Testis (tissue), 3 donors: ENCODE results near the gene RALGPS1. TPM values are rescaled to one million over a fixed set of nuclear protein-coding genes. Genes with fewer than 3 reads are reported as not detected.
A peak's percentile ranks its signal among the peaks of the same experiment; 100 is the strongest.

Experiments used
- DNase-seq: peaks from one replicate; pipeline ENCODE4 v3.0.0-alpha.2; 2019
- H3K27ac ChIP-seq, 2 donors: fragments of 200-600 bp; sonication (generic); one replicate each; pipeline ENCODE4 v1.5.1; 2019
- H3K27me3 ChIP-seq: fragments of 200-600 bp; sonication (generic); one replicate; pipeline ENCODE4 v1.5.1; 2019
- H3K36me3 ChIP-seq: fragments of 200-600 bp; sonication (generic); one replicate; pipeline ENCODE4 v1.5.1; 2017; ENCODE audit warnings: low read depth; ENCODE audit errors: missing control alignments
- H3K4me1 ChIP-seq: fragments of 200-600 bp; sonication (generic); one replicate; pipeline ENCODE4 v1.5.1; 2019
- H3K4me3 ChIP-seq, 2 donors: fragments of 200-600 bp; sonication (generic); one replicate each; pipeline ENCODE4 v1.5.1; 2017 to 2019
- H3K9me3 ChIP-seq: fragments of 200-600 bp; sonication (generic); one replicate; pipeline ENCODE4 v1.5.1; 2017
- POLR2A ChIP-seq: fragments of 450-650 bp; IDR thresholded peaks from one replicate; pipeline ENCODE4 v1.6.1; 2017; ENCODE audit warnings: antibody characterized with exemption, mild to moderate bottlenecking, moderate library complexity
- WGBS, 2 donors: methylation state at CpG; one replicate each; pipeline ENCODE4 v1.1.5; 2018; 5-methylcytosine and 5-hydroxymethylcytosine counted together
- intact Hi-C: fragments of 100-400 bp; cut with DNase I; formaldehyde crosslinking; loops from one replicate; pipeline ENCODE4 v1.15.1; 2023; ENCODE audit warnings: low total_unique reads
- polyA plus RNA-seq: library from polyadenylated mRNA; stranded (reverse); fragments of 350-450 nt; fragmentation: Illumina TruSeq; extraction: RNeasy Lipid Tissue Mini Kit (QIAGEN cat#74804); gene quantifications from one replicate; pipeline ENCODE4 v1.2.3, GENCODE V29; 2014; ENCODE audit warnings: low read depth, low replicate concordance; ENCODE audit not compliant: insufficient read depth
- total RNA-seq, 2 donors: library from RNA; depleted of rRNA; stranded (reverse); fragments of >200 nt; gene quantifications; one replicate each; pipeline ENCODE4 v1.2.3, GENCODE V29; 2016
- TF ChIP-seq, protein P1 (sequence below), 3 experiments: fragments of 450-650 bp in 2 of 3; fragments of 200-600 bp in 1 of 3; sonication (generic) in 1 of 3; IDR thresholded peaks; one replicate each; pipeline ENCODE4 v1.5.1; 2016 to 2019; ENCODE audit warnings: antibody characterized with exemption in 3 of 3, mild to moderate bottlenecking in 2 of 3, moderate library complexity in 1 of 3

Gene RALGPS1
- total and polyA plus RNA-seq, 3 donors from 2014 or later: 35.9 to 48.6 (median 36.9) TPM

GRCh38 chr9:127197861-127198430 is 283.4 kb downstream of the RALGPS1 start:
- Histone ChIP-seq H3K27ac (peak overlapping the region; percentile 1 to 7), H3K4me3 (no peak overlapping the region), H3K4me1 (peaks cover 17% of the 10 kb centered on the region), H3K9me3 (no peaks in the 10 kb centered on the region), H3K27me3 (no peaks in the 10 kb centered on the region), H3K36me3 (no peaks in the 10 kb centered on the region)
- TF ChIP-seq, protein P1, sequence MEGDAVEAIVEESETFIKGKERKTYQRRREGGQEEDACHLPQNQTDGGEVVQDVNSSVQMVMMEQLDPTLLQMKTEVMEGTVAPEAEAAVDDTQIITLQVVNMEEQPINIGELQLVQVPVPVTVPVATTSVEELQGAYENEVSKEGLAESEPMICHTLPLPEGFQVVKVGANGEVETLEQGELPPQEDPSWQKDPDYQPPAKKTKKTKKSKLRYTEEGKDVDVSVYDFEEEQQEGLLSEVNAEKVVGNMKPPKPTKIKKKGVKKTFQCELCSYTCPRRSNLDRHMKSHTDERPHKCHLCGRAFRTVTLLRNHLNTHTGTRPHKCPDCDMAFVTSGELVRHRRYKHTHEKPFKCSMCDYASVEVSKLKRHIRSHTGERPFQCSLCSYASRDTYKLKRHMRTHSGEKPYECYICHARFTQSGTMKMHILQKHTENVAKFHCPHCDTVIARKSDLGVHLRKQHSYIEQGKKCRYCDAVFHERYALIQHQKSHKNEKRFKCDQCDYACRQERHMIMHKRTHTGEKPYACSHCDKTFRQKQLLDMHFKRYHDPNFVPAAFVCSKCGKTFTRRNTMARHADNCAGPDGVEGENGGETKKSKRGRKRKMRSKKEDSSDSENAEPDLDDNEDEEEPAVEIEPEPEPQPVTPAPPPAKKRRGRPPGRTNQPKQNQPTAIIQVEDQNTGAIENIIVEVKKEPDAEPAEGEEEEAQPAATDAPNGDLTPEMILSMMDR (IDR thresholded peaks at IDR 0.05): no peak
- no peak for TF ChIP-seq POLR2A
- intact Hi-C loops: loop anchor here (5.0 kb wide), 1 partner anchor 256 kb away; no protein-coding TSS in a partner anchor
- peak; percentile 47 for DNase-seq
- WGBS, 2 donors: 62 to 69% methylated on average over 8 of the region's 8 CpGs

DNA sequence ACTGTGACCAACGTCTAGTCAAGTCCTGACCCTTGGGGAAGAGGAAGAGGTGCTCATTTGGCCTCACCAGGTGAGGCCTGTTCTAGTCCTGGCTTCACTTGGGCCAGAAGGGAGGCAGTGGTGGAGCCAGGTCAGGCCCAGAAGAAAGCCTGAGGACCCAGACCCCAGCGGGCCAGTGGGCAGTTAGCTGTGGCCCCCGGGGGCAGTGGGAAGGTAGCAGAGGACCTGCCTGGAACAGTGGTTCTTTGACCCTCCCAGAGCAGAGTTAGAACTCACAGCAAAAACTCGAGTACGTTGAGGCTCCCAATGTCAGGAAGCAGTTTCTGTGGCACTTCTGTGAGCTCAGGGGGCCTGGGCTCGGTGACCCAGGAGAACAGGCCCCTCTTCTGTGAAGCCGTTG is 284.0 kb downstream of the RALGPS1 start:
- WGBS, 2 donors: 89 to 100% methylated on average over 1 to 7 of the region's 7 CpGs
- no peaks in the 10 kb centered on the region for H3K9me3 ChIP-seq
- no peak for DNase-seq
- peaks cover 17% of the 10 kb centered on the region for H3K4me1 ChIP-seq
- peak overlapping the region in 1 of 2 donors; percentile 7 for H3K27ac ChIP-seq
- no peaks in the 10 kb centered on the region for H3K36me3 ChIP-seq
- intact Hi-C loops: loop anchor here (5.0 kb wide), 1 partner anchor 256 kb away; no protein-coding TSS in a partner anchor
- H3K4me3 ChIP-seq: no peak overlapping the region
- no peaks in the 10 kb centered on the region for H3K27me3 ChIP-seq
- TF ChIP-seq, protein P1 (IDR thresholded peaks at IDR 0.05): no peak
- TF ChIP-seq POLR2A: no peak

DNA sequence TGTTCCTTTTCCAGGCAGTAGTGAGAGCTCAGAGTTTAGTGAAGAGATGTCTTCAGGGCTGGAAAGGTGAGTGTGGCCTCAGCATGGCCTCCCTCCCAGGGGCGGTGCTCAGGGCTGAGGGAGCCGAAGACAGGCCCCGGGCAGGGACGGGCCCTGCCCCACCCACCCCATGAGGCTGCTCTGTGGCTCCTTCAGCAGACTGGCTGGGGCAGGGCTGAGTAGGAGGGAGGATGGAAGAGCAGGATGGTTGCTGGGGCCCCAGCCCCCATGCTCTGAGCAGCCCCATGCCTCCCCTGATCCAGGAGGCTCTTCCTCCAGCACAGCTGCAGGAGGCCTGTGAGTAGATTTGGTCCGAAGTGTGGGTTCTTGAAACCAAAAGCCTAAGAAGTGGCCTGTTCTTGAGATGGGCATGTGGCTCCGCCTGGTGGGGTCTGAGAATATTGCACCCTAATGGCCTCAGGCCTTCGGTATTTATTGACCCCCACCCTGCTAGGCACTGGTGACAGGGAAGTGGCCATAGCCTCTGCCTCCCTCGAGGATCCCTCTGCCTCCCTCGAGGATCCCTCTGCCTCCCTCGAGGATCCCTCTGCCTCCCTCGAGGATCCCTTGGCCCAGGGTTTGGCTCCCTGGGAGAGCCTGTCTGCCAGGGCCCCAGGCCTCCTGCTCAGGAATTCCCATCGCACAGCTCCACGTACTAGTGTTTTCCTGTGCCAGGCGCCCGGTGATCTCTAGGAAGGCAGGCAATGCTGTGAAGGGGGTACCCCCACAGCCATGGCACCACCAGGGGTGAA is 284.6 kb downstream of the RALGPS1 start:
- no peak overlapping the region for H3K27ac ChIP-seq
- H3K27me3 ChIP-seq: no peaks in the 10 kb centered on the region
- 40 to 49% methylated on average over 2 to 15 of the region's 15 CpGs for WGBS, 2 donors
- H3K36me3 ChIP-seq: no peaks in the 10 kb centered on the region
- intact Hi-C loops: loop anchor here (5.0 kb wide), 1 partner anchor 257 kb away; no protein-coding TSS in a partner anchor
- DNase-seq: peak; percentile 90
- no peak overlapping the region for H3K4me3 ChIP-seq
- no peaks in the 10 kb centered on the region for H3K9me3 ChIP-seq
- no peak for TF ChIP-seq POLR2A
- TF ChIP-seq, protein P1 (IDR thresholded peaks at IDR 0.05): peak; percentile 92 to 97 (median 96)
- peaks cover 17% of the 10 kb centered on the region for H3K4me1 ChIP-seq

DNA sequence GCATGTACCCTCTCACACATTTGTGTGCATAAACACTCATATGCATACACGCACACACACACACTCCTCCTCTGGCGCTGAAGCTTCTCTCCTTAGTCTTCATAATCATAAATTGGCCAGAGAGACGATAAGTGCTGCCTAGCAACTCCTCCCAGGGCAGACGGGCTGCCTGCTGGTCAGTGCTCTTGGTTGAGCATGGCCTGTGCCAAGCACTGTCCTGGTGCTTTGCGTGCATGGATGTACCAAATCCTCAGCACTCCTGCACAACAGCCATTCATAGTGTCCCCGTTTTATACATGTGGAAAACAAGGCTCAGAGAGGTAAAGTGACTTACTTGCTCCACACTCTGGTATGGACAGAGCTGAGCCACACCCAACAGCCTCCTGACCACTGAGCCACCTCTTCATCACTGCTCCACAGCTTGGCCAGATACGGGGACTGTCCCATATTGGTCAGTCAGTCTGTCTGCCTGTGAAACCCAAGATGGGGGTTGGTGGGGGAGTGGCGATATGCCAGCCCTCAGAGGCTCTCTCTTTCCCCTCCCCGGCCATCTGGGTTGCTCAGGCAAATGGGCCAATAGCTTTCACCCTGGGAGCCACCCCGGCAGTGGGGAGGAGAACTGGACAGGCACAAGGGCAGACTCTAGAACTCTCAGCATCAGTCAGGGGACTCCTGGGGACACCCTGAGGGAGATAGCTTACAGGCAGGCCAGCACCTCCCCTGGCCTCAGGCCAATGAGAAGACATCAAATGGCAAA is 285.7 kb downstream of the RALGPS1 start:
- no peaks in the 10 kb centered on the region for H3K9me3 ChIP-seq
- TF ChIP-seq, protein P1 (IDR thresholded peaks at IDR 0.05): no peak
- no peak for TF ChIP-seq POLR2A
- H3K4me1 ChIP-seq: peaks cover 17% of the 10 kb centered on the region
- no peak overlapping the region for H3K27ac ChIP-seq
- no peaks in the 10 kb centered on the region for H3K36me3 ChIP-seq
- no peak overlapping the region for H3K4me3 ChIP-seq
- H3K27me3 ChIP-seq: no peaks in the 10 kb centered on the region
- DNase-seq: no peak
- WGBS, 2 donors: 80 to 87% methylated on average over 7 to 10 of the region's 10 CpGs
- intact Hi-C loops: no loop called here
